NCI-H1417 treated with DMSO at 0.1 percent for 48 hours (cell line): ENCODE results near the gene NUDC.
"Not testable (repeated sequence)": the region's sequence is repeated elsewhere in the genome, so short reads cannot be mapped to it uniquely, and the experiment has no call there.

Source experiments
- DNase-seq: peaks from one replicate; lab custom pipeline; 2025; lab: John Stamatoyannopoulos, UW

NUDC gene

GRCh38 chr1:26911399-26912146 is 10.0 kb upstream of the NUDC start:
- DNase-seq = no peak

- no peak for DNase-seq
These were observed 9.4 kb upstream of the NUDC start for GRCh38 chr1:26912147-26912490.

- no peak for DNase-seq
These were observed 8.2 kb upstream of the NUDC start for GRCh38 chr1:26913389-26913753.

GRCh38 chr1:26913754-26914619 is 7.6 kb upstream of the NUDC start, which contains the start of gene NR0B2:
Gene NR0B2 (minus strand): TSS chr1:26913975. CDS start chr1:26913940, 35 bp downstream.
- DNase-seq = peak; percentile 95

GRCh38 chr1:26915204-26915842 is 6.2 kb upstream of the NUDC start:
- no peak for DNase-seq

- DNase-seq = no peak
These were observed 410 bp upstream of the NUDC start for GRCh38 chr1:26921126-26921539.

GRCh38 chr1:26922431-26922729 is 837 bp downstream of the NUDC start:
- no peak for DNase-seq

- no peak for DNase-seq
These were observed 1.4 kb downstream of the NUDC start for GRCh38 chr1:26922901-26923300.

- DNase-seq = no peak
These were observed 2.2 kb downstream of the NUDC start for GRCh38 chr1:26923711-26924110.

- DNase-seq = no peak
These were observed 11.0 kb downstream of the NUDC start for GRCh38 chr1:26932531-26932930.

- no peak for DNase-seq
These were observed 15.3 kb downstream of the NUDC start for GRCh38 chr1:26936823-26937222.

- DNase-seq = no peak
These were observed 16.6 kb downstream of the NUDC start for GRCh38 chr1:26938004-26938658.

- no peak for DNase-seq
These were observed 17.1 kb downstream of the NUDC start for GRCh38 chr1:26938659-26939025.

- DNase-seq = no peak
These were observed 19.8 kb downstream of the NUDC start for GRCh38 chr1:26941311-26941710.

GRCh38 chr1:26942656-26943055 is 21.1 kb downstream of the NUDC start:
- no peak for DNase-seq

- no peak for DNase-seq
These were observed 23.6 kb downstream of the NUDC start for GRCh38 chr1:26945138-26945537.

GRCh38 chr1:26945728-26946127 is 24.2 kb downstream of the NUDC start:
- no peak for DNase-seq

GRCh38 chr1:26946270-26946669 is 24.7 kb downstream of the NUDC start:
- DNase-seq = no peak

- not testable (repeated sequence) for DNase-seq
These were observed 27.1 kb downstream of the NUDC start for GRCh38 chr1:26948725-26949057.

- no peak for DNase-seq
These were observed 27.9 kb downstream of the NUDC start for GRCh38 chr1:26949266-26949925.

GRCh38 chr1:26949926-26950319 is 28.4 kb downstream of the NUDC start:
- no peak for DNase-seq

GRCh38 chr1:26950602-26951001 is 29.1 kb downstream of the NUDC start:
- DNase-seq = no peak
